HG03558 (cell line): Measurements from ENCODE around the gene TAPT1.
A peak's percentile ranks its signal among the peaks of the same experiment; 100 is the strongest.

Experiments
- ATAC-seq: cut with Tn5 transposase; IDR thresholded peaks from one replicate; pipeline ENCODE4 v1.9.1; 2021; ENCODE audit warnings: moderate number of reproducible peaks; ENCODE audit not compliant: unreplicated experiment; ENCODE audit errors: extremely low read depth

TAPT1 gene

DNA sequence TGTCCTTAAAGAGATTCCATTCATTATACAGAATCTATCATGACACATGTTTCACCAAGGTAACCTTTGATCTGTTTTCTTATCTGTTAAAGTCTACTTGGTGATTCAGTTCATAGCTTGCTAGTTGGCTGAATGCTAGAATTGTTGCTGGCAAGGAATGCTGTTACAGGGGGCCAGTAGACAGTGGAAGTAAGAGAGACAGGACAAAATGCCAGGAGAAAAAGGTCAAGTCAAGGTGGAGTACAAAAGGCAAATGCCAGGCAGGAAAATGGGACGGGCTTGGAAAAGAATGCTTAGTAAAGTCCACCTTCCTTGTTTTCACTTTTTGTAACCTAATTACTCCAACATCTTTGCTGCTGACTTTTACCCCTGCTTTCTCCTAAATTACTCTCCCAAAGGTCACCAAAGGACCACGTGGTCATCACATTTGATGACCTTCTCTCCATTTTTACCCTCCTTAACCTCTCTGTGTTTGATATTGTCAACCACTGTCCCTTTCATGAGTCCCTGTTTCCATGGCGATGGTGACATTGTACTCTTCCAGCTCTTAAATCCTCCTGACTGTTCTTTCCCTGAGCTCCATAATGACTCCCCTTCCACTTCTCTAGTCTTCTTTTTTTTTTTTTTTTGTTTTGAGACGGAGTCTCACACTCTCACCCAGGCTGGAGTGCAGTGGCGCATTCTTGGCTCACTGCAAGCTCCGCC is 24.5 kb upstream of the TAPT1 start:
- no peak for ATAC-seq

- ATAC-seq, result no peak
Measured at GRCh38 chr4:16248605-16249004, 22.3 kb upstream of the TAPT1 start.

DNA sequence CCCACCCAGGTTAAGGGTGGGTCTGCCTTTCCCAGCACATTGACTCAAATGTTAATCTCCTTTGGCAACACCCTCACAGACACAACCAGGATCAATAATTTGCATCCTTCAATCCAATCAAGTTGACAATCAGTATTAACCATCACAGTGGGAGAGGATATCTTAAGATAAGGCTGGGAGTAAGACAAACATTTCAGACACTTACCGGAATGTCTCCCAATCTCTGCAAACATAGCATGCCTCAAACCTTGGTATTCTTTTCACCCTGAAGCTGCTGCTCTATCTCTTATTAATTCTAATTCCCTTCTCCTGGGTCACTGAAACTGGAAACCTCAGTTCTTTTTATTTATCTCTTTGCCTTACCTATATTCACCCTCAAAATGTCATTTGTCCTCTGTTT is 19.0 kb upstream of the TAPT1 start:
- no peak for ATAC-seq

DNA sequence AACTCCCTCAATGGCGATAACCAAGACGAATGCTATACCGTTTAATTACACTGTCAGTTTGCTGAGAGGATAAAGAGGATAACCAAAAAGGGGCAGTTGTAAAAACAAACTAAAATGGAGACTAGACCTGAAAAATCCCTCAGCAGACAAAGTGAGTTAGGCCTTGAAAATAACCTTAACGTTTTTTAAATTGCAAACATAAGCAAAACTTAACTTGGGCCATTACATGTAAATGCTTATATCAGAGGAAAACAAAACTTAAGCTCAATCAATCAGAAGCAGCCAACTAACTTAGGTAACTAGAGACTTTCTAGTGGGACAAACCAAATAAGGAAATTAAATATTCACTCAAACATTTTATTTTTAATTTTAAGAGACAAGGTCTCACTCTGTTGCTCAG is 17.0 kb upstream of the TAPT1 start:
- ATAC-seq, result no peak

- no peak for ATAC-seq
Measured at GRCh38 chr4:16240300-16240699, 14.0 kb upstream of the TAPT1 start.

DNA sequence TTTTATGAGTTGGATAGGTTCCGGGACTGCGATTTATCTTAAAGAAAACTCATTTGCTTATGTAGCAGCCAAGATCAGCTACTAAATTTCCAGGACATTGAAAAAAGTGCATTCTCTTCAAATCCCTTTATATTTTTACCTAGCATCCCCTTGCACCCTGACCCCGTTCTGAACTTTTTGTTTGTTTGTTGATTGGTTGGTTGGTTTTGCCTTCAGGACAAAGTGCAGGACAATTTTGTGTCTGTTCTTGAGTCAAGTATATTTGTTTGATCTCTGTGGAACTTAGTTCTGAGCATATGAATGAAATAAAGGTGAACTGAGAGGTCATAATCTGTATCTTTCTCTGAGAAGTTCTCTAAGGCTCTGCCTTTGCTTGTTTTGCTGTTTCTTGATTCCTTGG is 12.8 kb upstream of the TAPT1 start:
- ATAC-seq, result no peak

DNA sequence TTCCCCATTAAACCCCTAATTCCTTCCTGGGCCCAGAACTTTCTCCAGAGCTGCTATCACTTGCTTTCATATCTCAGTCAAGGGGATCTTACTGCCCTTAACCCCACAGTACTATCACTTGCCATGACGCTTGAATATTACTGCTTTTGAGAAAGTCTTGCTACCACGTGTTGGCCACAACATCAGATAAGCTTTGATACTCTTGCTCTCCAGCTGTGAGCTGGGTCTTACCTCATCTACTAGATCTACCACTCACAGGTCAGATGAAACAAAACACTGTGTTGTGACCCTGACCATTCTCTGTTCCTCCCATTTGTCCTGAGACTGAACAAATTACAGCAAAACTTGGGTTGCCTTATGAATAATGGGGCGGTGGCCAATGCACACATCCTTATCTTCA is 12.1 kb upstream of the TAPT1 start:
- no peak for ATAC-seq

DNA sequence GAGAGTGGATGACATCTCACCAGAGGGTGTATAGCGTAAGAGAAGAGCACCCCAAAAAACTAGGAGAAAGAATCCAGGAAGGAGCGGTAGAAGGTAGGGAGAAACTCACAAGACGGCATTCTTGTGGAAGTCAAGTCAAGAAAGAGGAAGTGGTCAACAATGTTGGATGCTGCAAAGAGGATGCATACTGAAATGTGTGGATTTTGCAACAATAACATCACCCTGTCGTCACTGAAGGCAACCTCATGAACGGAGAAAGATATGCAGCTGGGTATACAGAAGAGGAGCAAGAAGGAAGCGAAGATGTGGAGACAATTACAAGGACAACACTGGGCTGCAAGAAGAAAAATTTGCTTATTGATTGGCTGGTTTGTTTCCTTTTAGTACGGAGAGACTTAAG is 11.4 kb upstream of the TAPT1 start:
- no peak for ATAC-seq

DNA sequence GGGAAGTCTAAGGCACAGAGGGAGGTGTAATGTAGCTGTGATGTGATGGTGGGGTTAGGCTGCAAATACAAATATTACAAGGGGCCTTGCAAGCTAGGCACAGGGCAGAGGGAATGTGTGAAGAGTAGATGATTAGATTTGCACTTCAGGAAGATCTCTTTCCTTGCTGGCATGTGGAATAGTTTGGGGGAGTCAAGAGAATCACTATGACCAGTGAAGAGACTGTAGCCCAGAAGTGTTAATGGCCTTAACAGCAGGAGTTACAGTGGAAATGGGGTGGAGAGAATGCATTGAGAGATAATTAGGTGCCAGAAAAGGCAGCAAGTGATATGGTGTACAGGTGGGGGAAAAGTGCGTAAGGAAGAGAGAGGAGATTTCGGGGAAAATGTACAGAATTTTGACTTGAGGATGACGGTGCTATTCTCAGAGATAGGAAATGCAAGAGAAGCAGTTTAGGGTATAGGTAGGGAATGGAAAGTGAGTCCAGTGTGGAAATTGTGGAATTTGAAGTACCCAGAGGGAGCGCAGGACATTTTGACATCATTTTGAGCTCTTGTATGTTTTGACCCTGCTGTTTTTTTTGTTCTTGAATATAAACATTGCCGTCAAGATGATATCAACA is 10.2 kb upstream of the TAPT1 start:
- no peak for ATAC-seq

DNA sequence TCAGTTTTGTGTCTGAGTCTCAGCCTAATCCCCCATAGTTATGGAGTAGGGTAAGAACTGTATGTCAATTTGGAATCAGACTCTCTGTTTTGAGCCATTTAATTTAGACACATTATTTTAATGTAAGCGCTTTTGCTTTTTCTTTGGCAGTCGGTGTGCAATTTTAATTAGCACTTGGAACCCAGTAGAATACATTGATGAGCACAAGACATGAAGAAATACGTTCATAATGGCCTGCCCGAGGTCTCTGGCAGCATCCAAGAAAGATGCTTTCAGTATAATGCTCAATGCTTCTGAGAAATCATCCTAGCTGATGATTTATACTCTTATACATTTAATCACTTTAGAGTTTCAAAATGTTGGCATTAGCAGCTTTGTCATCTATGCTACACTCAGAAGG is 8.9 kb upstream of the TAPT1 start:
- ATAC-seq, result no peak

DNA sequence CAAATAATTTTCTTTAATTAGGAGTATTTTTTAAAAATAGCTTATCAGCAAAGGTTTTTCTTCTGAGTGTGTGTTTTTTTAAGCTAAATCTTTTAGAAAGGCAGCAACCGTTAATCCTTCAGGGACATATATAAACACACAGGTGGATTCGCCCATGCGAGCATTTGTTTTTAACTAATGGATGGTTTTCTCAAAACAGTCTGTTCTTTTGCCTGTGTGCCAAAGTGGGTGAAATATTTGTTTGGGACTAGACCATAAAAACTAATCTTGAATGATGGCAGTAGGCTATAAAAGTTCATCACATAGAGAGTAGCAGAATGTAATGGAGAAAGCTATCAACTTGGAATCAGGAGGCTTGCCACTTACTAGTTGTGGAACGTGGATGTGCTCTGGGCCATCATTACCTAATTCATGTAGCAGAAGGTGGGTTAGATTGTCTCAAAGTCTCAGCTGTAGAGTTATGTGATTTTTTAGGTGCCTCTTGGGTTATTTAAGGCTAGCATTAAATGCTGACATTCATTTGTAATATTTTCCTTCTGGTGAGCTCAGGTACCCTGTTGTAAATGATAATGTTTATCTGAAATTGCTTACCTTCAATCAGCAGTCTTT is 7.4 kb upstream of the TAPT1 start:
- ATAC-seq, result no peak

GRCh38 chr4:16231570-16232245 is 5.4 kb upstream of the TAPT1 start:
- no peak for ATAC-seq

- no peak for ATAC-seq
Measured at GRCh38 chr4:16230308-16230707, 4.0 kb upstream of the TAPT1 start.

- no peak for ATAC-seq
Measured at GRCh38 chr4:16229604-16230003, 3.3 kb upstream of the TAPT1 start.

- no peak for ATAC-seq
Measured at GRCh38 chr4:16227462-16227868, 1.2 kb upstream of the TAPT1 start.

DNA sequence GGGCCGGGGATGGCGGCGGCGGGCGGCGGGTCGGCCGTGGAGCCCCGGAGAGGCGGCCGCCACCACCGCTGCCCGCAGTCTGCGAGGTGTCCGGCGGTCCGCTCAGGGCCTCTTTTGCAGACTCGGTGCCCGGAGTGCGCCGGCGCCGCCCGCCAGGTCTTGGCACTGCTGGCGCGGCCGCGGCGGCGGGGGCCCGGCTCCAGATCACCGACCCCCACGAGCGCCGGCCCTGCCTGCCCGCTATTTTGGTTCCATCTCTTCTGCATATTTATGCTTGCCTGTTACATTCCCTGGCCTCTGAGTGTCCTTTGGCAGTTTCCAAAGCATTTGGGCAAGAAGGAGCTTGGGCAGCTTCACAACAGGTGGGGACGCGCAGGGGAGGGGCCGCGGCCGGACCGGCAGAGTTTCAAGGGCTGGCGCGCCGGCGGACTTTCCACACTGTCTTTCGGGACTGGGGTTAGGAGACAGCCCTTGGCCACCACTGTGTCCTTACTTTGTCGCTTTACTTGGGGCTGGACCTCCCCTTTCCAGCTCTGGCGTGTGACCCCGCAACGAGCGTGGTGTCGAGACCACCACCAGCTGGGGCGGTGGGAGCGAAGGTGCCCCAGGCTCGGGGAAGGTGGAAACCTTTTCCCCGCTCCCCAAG is 668 bp upstream of the TAPT1 start:
- ATAC-seq, result peak; percentile 12

DNA sequence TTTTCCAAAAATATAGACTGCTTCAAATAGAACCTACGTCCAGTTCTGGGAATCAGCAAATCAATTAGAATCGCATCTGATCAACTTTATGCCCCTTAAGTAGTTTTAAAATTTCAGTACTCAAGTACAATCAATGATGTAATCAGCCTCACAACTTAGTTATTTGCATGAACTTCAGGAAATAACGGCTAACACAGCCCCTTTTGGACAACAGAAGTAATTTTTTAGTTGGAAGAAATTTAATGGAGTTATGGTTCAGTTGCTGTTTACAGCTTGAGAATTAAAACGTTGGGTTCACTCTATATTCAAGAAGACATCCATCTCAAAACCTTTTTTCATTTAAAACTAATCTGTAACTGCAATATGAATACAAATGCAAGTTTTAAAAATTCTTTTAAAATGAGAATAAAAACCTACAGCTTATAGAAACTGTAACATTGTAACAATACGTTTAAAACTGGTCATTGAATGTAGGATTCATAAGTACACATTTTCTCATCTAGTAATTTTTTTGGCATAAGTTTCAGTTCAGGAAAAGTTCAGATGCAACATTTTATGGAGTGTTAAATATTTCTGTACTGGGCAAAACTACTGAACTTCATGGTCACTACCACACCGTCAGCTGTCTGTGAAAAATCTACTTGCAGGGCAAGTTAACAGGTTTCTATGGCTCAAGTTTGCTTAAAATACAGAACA is 956 bp downstream of the TAPT1 start:
- no peak for ATAC-seq

DNA sequence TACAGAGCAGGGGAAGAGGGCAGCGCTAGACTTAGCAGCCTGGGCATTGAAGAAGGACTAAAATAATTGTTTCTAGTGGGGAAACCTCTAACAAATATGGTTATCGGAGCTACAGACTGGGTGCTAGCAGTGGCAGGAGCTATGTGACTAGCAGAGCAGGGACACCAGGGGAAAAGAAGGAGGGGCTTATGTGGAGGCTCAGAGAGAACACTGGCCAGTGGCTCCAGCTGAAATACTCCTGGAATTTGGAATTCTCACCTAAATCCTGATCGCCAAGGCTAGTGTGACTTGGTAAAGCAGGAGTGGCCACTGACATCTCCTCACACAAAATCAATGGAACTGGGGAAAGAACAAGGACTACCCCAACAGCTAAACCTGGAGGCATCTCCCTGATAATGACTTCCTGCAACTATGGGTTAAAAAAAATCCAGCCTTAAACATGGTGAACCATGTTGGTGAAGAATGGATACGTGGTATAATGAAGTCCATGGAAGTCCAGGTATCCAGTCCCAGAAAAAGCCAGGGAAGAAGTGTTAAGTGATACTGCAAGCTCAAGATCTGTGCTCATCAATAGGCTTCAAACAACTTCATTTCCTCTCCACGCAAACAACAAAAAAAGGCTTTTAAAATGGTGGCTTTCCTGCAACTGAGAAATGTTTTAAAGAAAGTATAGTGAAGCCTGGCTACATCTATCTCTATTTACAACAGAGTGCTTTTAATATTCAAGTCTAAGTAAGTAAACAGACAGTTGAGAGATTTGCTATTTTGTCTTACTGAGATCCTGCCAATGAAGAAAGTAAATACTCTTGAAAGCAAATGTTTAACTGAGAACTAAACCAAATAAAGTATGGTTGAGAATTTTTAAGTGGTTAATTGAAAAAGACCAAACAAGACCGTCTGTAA is 1.8 kb downstream of the TAPT1 start:
- no peak for ATAC-seq

DNA sequence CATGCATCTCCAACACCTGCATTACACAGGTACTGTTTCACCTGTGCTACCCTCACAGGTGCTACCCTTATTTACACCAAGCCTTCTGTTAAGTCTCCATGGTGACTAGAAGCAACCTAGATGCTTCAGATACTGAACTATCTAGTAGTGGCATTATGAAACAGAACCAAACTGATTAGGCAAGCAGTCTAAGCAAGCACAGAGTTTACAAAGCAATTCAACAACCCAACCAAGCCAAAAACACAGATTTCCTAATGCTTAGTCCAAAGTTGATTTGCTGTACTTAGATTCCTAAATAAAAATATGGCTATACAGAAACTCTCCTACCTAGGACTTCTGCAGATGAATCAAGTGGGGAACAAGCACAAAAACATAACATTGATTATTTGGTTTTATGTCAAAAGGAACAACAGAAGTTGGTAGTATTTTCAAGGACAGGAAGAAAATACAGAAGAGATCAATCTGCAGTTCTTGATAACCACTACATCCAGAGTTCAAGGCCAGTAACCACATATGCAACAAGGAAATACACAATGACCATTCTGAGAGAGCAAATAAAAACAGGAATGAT is 3.2 kb downstream of the TAPT1 start:
- ATAC-seq, result no peak
